Measurements from ENCODE around the gene ZNF557. TPM values are rescaled to one million over a fixed set of nuclear protein-coding genes. Genes with fewer than 3 reads are reported as not detected.

Gene ZNF557
- total RNA-seq, 1 donor from 2014 or later = 15.7 TPM

- no peak for DNase-seq (ENCODE audit: low spot score, unreplicated experiment)
- H3K4me1 Mint-ChIP-seq (ENCODE audit: low read depth) = no peaks in the 10 kb centered on the region
- no peak overlapping the region for H3K27ac Mint-ChIP-seq
- no peak overlapping the region for H3K4me3 Mint-ChIP-seq (ENCODE audit: low read depth)
- no peaks in the 10 kb centered on the region for H3K27me3 Mint-ChIP-seq
- TF ChIP-seq CTCF (IDR thresholded peaks at IDR 0.05; ENCODE audit: unreplicated experiment) = no peak
- peaks cover 89% of the 10 kb centered on the region for H3K36me3 Mint-ChIP-seq (ENCODE audit: insufficient read depth)
- H3K9me3 Mint-ChIP-seq (ENCODE audit: low read depth) = peaks cover 43% of the 10 kb centered on the region
Observed at GRCh38 chr19:7078008-7078407, 8.5 kb downstream of the ZNF557 start.

DNA sequence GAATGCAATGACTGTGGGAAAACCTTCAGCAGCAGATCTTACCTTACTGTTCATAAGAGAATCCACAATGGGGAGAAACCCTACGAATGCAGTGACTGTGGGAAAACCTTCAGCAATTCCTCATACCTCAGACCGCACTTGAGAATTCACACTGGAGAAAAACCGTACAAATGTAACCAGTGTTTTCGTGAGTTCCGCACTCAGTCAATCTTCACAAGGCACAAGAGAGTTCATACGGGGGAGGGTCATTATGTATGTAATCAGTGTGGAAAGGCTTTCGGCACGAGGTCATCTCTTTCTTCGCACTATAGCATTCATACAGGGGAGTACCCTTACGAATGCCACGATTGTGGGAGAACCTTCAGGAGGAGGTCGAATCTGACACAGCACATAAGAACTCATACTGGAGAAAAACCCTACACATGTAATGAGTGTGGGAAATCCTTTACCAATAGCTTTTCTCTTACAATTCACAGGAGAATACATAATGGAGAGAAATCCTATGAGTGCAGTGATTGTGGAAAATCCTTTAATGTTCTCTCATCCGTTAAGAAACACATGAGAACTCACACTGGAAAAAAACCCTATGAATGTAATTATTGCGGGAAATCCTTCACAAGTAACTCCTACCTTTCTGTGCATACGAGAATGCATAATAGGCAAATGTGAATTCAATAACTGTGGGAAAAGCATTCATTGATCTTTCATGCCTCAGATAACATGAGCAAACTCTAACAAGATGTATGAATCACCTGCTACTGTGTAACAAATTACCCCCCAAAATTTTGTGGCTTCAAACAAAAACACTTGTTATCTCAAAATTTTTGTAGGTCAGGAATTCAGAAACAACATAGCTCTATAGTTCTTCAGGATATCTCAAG is 13.8 kb downstream of the ZNF557 start:
- peaks cover 85% of the 10 kb centered on the region for H3K36me3 Mint-ChIP-seq (ENCODE audit: insufficient read depth)
- DNase-seq (ENCODE audit: low spot score, unreplicated experiment) = no peak
- no peaks in the 10 kb centered on the region for H3K4me1 Mint-ChIP-seq (ENCODE audit: low read depth)
- no peaks in the 10 kb centered on the region for H3K27me3 Mint-ChIP-seq
- peaks cover 47% of the 10 kb centered on the region for H3K9me3 Mint-ChIP-seq (ENCODE audit: low read depth)
- H3K4me3 Mint-ChIP-seq (ENCODE audit: low read depth) = no peak overlapping the region
- no peak for TF ChIP-seq CTCF (IDR thresholded peaks at IDR 0.05; ENCODE audit: unreplicated experiment)
- H3K27ac Mint-ChIP-seq = peak overlapping the region; percentile 89

- DNase-seq (ENCODE audit: low spot score, unreplicated experiment) = no peak
- TF ChIP-seq CTCF (IDR thresholded peaks at IDR 0.05; ENCODE audit: unreplicated experiment) = no peak
- Mint-ChIP-seq H3K4me1 (ENCODE audit: low read depth) (no peaks in the 10 kb centered on the region), H3K36me3 (ENCODE audit: insufficient read depth) (peaks cover 73% of the 10 kb centered on the region), H3K27me3 (no peaks in the 10 kb centered on the region), H3K9me3 (ENCODE audit: low read depth) (peaks cover 41% of the 10 kb centered on the region), H3K27ac (peak overlapping the region; percentile 27), H3K4me3 (ENCODE audit: low read depth) (no peak overlapping the region)
Observed at GRCh38 chr19:7088999-7089398, 19.5 kb downstream of the ZNF557 start.

GRCh38 chr19:7098096-7098495 is 28.6 kb downstream of the ZNF557 start:
- H3K4me3 Mint-ChIP-seq (ENCODE audit: low read depth) = peak overlapping the region; percentile 91
- H3K36me3 Mint-ChIP-seq (ENCODE audit: insufficient read depth) = peaks cover 27% of the 10 kb centered on the region
- peak overlapping the region; percentile 96 for H3K27ac Mint-ChIP-seq

More at GRCh38 chr19:7098096-7098495, 28.6 kb downstream of the ZNF557 start:
- no peaks in the 10 kb centered on the region for H3K27me3 Mint-ChIP-seq
- peaks cover 27% of the 10 kb centered on the region for H3K4me1 Mint-ChIP-seq (ENCODE audit: low read depth)
- DNase-seq (ENCODE audit: low spot score, unreplicated experiment) = no peak
- peaks cover 27% of the 10 kb centered on the region for H3K9me3 Mint-ChIP-seq (ENCODE audit: low read depth)
- TF ChIP-seq CTCF (IDR thresholded peaks at IDR 0.05; ENCODE audit: unreplicated experiment) = no peak

Measured in progenitor cell of endocrine pancreas (in vitro differentiated cells).